ENCODE results near the gene ABCD3.

Gene ABCD3

DNA sequence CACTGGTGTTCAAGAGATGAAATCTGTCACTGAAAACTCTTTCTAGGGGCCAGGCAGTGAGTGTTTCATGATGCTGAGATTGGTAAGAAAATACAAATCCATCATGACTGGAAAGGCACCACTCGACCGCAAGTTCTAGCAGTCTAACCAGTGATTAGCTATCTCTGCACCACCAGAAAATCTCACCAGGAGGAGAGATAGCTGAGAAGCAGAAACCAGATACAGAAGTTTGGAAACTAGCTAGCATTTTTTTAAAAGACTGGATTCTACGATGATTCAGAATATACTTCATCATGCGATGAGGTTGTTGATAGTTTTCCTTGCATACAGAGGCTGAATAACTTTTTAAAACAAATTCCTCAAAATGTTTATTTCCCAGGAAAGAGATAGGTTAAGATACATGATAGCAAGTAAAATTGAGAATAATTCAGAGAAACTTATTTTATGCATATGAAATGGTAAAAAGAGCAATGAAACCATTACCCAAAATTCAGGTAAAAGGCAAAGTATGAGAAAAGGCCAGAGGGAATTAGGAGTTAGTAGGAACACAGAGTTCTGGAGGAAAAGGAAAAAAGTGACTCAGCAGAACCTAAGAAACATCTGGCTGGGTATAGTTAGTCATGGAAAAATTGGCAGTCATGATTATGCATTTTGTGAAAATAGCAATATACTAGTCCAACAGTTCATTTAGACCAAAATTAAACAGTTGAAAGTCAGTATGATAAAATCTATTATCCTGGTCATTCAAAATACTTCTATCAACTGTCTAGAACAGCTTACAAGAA, 126.7 kb downstream of the ABCD3 start:
- TF ChIP-seq, protein P1, sequence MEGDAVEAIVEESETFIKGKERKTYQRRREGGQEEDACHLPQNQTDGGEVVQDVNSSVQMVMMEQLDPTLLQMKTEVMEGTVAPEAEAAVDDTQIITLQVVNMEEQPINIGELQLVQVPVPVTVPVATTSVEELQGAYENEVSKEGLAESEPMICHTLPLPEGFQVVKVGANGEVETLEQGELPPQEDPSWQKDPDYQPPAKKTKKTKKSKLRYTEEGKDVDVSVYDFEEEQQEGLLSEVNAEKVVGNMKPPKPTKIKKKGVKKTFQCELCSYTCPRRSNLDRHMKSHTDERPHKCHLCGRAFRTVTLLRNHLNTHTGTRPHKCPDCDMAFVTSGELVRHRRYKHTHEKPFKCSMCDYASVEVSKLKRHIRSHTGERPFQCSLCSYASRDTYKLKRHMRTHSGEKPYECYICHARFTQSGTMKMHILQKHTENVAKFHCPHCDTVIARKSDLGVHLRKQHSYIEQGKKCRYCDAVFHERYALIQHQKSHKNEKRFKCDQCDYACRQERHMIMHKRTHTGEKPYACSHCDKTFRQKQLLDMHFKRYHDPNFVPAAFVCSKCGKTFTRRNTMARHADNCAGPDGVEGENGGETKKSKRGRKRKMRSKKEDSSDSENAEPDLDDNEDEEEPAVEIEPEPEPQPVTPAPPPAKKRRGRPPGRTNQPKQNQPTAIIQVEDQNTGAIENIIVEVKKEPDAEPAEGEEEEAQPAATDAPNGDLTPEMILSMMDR (IDR thresholded peaks at IDR 0.05; ENCODE audit: insufficient read depth, low read depth, low read length, missing control alignments), result no peak
- DNase-seq (ENCODE audit: low read depth), result no peak
- no peak overlapping the region for H3K4me3 ChIP-seq (ENCODE audit: low read depth, low read length)

DNA sequence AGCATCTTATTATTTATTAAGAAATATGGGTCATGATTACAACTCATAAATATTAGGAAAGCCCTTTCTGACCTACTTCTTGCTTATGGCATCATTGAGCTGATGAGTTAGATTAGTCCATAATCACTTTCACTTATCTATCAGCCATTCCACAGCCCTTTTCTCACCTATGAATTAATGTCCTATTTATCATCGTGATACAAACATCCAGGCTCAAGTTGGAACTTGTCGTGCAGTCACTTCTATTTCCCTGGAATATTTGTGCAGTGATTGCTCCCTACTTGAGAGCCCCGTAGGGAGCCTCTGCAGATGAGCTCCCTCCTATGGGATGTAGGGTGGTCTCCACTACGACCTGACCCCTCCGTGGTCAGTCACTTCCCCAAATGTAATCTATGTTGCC, 131.5 kb downstream of the ABCD3 start:
- TF ChIP-seq, protein P1 (IDR thresholded peaks at IDR 0.05; ENCODE audit: insufficient read depth, low read depth, low read length, missing control alignments), result no peak
- H3K4me3 ChIP-seq (ENCODE audit: low read depth, low read length), result no peak overlapping the region
- DNase-seq (ENCODE audit: low read depth), result no peak

DNA sequence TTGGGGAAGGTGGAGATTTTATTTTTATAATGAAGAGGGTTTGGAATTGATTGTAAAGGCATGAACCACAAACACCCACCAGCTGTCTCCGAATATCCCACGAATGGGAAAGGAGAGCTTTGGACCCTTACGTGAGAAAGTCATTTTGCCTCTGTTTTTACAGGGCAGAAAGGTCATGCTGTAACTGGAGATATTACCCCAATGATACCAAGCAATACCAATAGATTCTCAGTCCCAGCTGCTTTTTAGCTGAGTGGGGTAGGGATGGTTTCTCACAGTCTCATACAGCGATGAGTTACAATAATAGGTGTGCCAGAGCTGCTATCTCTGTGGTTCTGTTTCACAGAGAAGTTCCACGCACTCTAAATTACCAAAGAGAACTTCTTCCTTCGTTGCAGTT, 132.2 kb downstream of the ABCD3 start:
- no peak overlapping the region for H3K4me3 ChIP-seq (ENCODE audit: low read depth, low read length)
- DNase-seq (ENCODE audit: low read depth), result no peak
- TF ChIP-seq, protein P1 (IDR thresholded peaks at IDR 0.05; ENCODE audit: insufficient read depth, low read depth, low read length, missing control alignments), result no peak

DNA sequence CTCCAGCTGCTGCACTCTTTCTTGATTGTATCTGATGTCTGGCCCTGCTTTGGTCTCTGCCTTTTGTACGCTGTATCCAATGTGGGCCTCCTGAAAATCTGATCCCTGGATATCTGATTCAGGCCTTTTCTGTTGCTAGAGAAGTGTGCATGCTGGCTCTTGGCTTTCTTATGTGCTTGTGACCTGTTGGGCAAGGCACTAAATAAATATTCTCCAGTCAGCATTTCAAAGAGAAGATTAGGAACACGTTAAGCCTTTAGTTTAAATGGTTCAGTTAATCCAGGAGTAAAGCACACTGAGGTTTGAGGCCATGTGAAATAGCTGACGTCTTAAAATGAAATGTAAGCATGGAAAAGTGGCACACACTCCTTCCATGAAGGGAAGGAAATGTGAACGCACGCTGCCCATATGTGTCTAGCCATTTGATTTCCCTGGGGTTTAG, 132.6 kb downstream of the ABCD3 start:
- no peak overlapping the region for H3K4me3 ChIP-seq (ENCODE audit: low read depth, low read length)
- DNase-seq (ENCODE audit: low read depth), result no peak
- TF ChIP-seq, protein P1 (IDR thresholded peaks at IDR 0.05; ENCODE audit: insufficient read depth, low read depth, low read length, missing control alignments), result no peak

DNA sequence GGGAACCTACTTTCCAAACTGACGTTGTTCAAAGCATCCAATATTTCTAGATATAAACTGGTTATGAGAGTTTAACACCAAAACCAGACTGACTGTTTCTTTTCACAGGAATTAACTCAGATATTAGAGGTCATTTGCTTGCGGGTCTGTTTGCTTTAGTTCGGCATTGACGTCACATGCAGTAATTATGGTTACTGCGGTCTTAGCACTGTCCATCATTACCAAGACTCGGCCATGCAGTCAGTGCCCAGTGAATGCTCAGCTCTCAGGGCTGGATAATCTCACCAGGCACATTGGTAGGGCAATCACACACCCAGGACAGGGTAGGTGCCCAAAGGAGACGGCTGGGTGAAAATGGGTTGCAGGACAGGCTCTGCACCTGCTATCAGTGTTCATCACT, 133.3 kb downstream of the ABCD3 start:
- no peak for DNase-seq (ENCODE audit: low read depth)
- H3K4me3 ChIP-seq (ENCODE audit: low read depth, low read length), result no peak overlapping the region
- TF ChIP-seq, protein P1 (IDR thresholded peaks at IDR 0.05; ENCODE audit: insufficient read depth, low read depth, low read length, missing control alignments), result no peak

DNA sequence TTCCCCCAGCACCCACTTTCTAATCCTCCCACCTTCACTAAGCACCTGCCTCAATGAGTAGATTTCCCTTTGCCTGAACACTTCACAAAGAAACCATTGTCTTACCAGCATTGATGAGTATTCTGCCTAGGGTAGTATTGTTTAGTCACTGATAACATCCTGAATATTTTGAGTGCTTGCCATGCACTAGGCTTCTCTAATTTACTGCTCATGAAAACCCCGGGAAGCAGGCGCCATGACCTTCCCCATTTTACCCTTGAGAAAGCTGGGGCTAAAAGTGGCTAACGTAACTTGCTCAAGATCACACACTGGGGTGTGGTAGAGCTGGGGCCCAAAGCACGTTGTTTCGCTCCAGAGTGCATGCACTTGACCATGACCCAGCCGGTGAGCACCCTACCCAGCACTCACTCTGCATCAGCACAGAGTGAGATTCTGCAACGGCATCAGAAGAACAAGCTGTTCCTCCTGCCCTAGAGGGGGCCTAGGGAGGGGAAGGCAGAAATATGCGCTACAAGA, 133.9 kb downstream of the ABCD3 start:
- no peak for DNase-seq (ENCODE audit: low read depth)
- no peak overlapping the region for H3K4me3 ChIP-seq (ENCODE audit: low read depth, low read length)
- TF ChIP-seq, protein P1 (IDR thresholded peaks at IDR 0.05; ENCODE audit: insufficient read depth, low read depth, low read length, missing control alignments), result no peak
